Endothelial cell of umbilical vein (primary cell): ENCODE data around the gene PELI3. TPM values are rescaled to one million over a fixed set of nuclear protein-coding genes. Genes with fewer than 3 reads are reported as not detected.

Experiments used
- BruUV-seq: library from RNA; stranded (reverse); fragments of 400-500 nt; replicated peaks from 2 replicates; lab custom pipeline; 2021; lab: Mats Ljungman, UMichigan
- CTCF ChIA-PET: fragments of 300-600, 350-600 bp; sonication (Branson Sonifier 250); formaldehyde crosslinking; loops from one replicate; lab custom pipeline; 2021; ENCODE audit warnings: antibody characterized with exemption, inconsistent platforms; lab: Charles Lee
- POLR2A ChIA-PET: fragments of 300-600, 350-600 bp; sonication (Branson Sonifier 250); formaldehyde crosslinking; loops from one replicate; lab custom pipeline; 2021; ENCODE audit warnings: antibody characterized with exemption, inconsistent platforms; lab: Charles Lee
- DNase-seq: peaks from one replicate; pipeline ENCODE4 v3.0.0-alpha.2; 2011; ENCODE audit warnings: low read depth, low spot score
- FAIRE-seq: peaks from 2 replicates; lab custom pipeline; 2011; peaks lifted over from hg19 to GRCh38; lab: Jason Lieb, UNC
- H2AFZ ChIP-seq: 2 replicates; pipeline ENCODE4 v1.6.0; 2012; ENCODE audit warnings: low read depth, low read length, control low read depth, inconsistent platforms
- H3K27ac ChIP-seq: 2 replicates; pipeline ENCODE4 v1.5.1; 2011; ENCODE audit warnings: low read depth, mild to moderate bottlenecking, control low read depth, low read length, moderate library complexity; ENCODE audit not compliant: insufficient read depth
- H3K27me3 ChIP-seq, 2 experiments: 2 replicates each; pipeline versions ENCODE4 v1.6.0 to v1.6.1; 2011; ENCODE audit warnings: low read length in 2 of 2, mixed read lengths in 1 of 2; ENCODE audit not compliant: control insufficient read depth in 2 of 2, insufficient read depth in 2 of 2
- H3K36me3 ChIP-seq, 2 experiments: 2 replicates in 1 of 2; 3 replicates in 1 of 2; pipeline ENCODE4 v1.5.1; 2011; ENCODE audit warnings: low read length in 2 of 2, mild to moderate bottlenecking in 1 of 2, moderate library complexity in 1 of 2; ENCODE audit not compliant: control insufficient read depth in 2 of 2, insufficient read depth in 2 of 2; ENCODE audit errors: extremely low read depth in 1 of 2
- H3K4me1 ChIP-seq: 3 replicates; pipeline ENCODE4 v1.5.1; 2011; ENCODE audit warnings: mild to moderate bottlenecking, low read length; ENCODE audit not compliant: control insufficient read depth, insufficient read depth; ENCODE audit errors: extremely low read depth
- H3K4me2 ChIP-seq: 2 replicates; pipeline ENCODE4 v1.6.1; 2011; ENCODE audit warnings: low read length, control low read depth, mixed read lengths; ENCODE audit not compliant: insufficient read depth
- H3K4me3 ChIP-seq, 3 experiments: fragments of 200-600 bp in 1 of 3; sonication (generic), shearing (Covaris generic) in 1 of 3; replicated peaks in 1 of 3; 2 replicates each; pipeline ENCODE4 v1.5.1; 2011 to 2016; ENCODE audit warnings: control low read depth in 3 of 3, low read length in 3 of 3, mild to moderate bottlenecking in 2 of 3, inconsistent platforms in 1 of 3, low read depth in 1 of 3, moderate library complexity in 1 of 3; ENCODE audit not compliant: insufficient read depth in 1 of 3
- H3K79me2 ChIP-seq: 2 replicates; pipeline ENCODE4 v1.6.0; 2012; ENCODE audit warnings: low read length, inconsistent platforms; ENCODE audit not compliant: control insufficient read depth, insufficient read depth
- H3K9ac ChIP-seq: replicated peaks from 2 replicates; pipeline ENCODE3; 2011; ENCODE audit warnings: low read length, control low read depth; ENCODE audit not compliant: insufficient read depth; ENCODE audit errors: extremely low read depth
- H3K9me1 ChIP-seq: replicated peaks from 3 replicates; pipeline ENCODE4 v1.6.0; 2011; ENCODE audit warnings: mild to moderate bottlenecking, low read length; ENCODE audit not compliant: control insufficient read depth, insufficient read depth; ENCODE audit errors: extremely low read depth
- H3K9me3 ChIP-seq: replicated peaks from 2 replicates; pipeline ENCODE4 v1.5.1; 2012; ENCODE audit warnings: low read length, inconsistent platforms; ENCODE audit not compliant: control insufficient read depth, insufficient read depth
- H4K20me1 ChIP-seq: replicated peaks from 2 replicates; pipeline ENCODE3; 2011; ENCODE audit warnings: mild to moderate bottlenecking, low read length; ENCODE audit not compliant: control insufficient read depth, insufficient read depth; ENCODE audit errors: extremely low read depth
- CTCF ChIP-seq, 2 donors: IDR thresholded peaks; 1 replicate in 1 of 2; 2 replicates in 1 of 2; pipeline ENCODE4 v1.5.1; 2011; ENCODE audit warnings: low read length in 2 of 2, mild to moderate bottlenecking in 2 of 2, moderate library complexity in 2 of 2, control low read depth in 1 of 2, inconsistent platforms in 1 of 2, low read depth in 1 of 2; ENCODE audit not compliant: insufficient read depth in 1 of 2; ENCODE audit errors: extremely low read depth in 1 of 2
- EZH2 ChIP-seq: IDR thresholded peaks from 2 replicates; pipeline ENCODE4 v1.6.1; 2012; ENCODE audit warnings: borderline replicate concordance, low read depth, mild to moderate bottlenecking, moderate library complexity, low read length, inconsistent platforms; ENCODE audit not compliant: severe bottlenecking
- FOS ChIP-seq: IDR thresholded peaks from 2 replicates; pipeline ENCODE4 v1.6.1; 2011; ENCODE audit warnings: mild to moderate bottlenecking, low read length, moderate library complexity, borderline replicate concordance; ENCODE audit not compliant: insufficient read depth
- GATA2 ChIP-seq: IDR thresholded peaks from 2 replicates; pipeline ENCODE4 v1.7.0; 2011; ENCODE audit warnings: low read depth, mild to moderate bottlenecking, moderate library complexity, mixed read lengths, low read length; ENCODE audit not compliant: insufficient read length, insufficient read depth
- JUN ChIP-seq: IDR thresholded peaks from 2 replicates; pipeline ENCODE4 v1.6.1; 2011; ENCODE audit warnings: borderline replicate concordance, low read depth; ENCODE audit not compliant: insufficient read length, insufficient read depth
- MAX ChIP-seq: IDR thresholded peaks from 2 replicates; pipeline ENCODE4 v1.6.1; 2011; ENCODE audit not compliant: insufficient read depth, insufficient read length
- MYC ChIP-seq: IDR thresholded peaks from one replicate; pipeline ENCODE4 v1.6.1; 2011; ENCODE audit warnings: mild to moderate bottlenecking, low read depth, low read length
- POLR2A ChIP-seq: IDR thresholded peaks from 2 replicates; pipeline ENCODE4 v1.6.1; 2012; ENCODE audit warnings: low read depth, mild to moderate bottlenecking, control low read depth, low read length
- POLR2AphosphoS5 ChIP-seq: IDR thresholded peaks from 2 replicates; pipeline ENCODE4 v1.6.1; 2012; ENCODE audit warnings: low read depth, mild to moderate bottlenecking, control low read depth, low read length, moderate library complexity; ENCODE audit not compliant: insufficient read depth
- dilution Hi-C: fragments of 300-500 bp; cut with MboI; formaldehyde crosslinking; loops from one replicate; pipeline ENCODE4 v1.15.0; 2019; ENCODE audit warnings: low sequenced_read_pairs; ENCODE audit not compliant: extremely low pct_ligation_motif_present
- intact Hi-C: fragments of 100-400 bp; cut with micrococcal nuclease; formaldehyde crosslinking; loops from one replicate; pipeline ENCODE4 v1.10.0; 2022
- polyA plus RNA-seq, 4 experiments: library from polyadenylated mRNA; depleted of rRNA in 3 of 4; stranded (reverse) in 3 of 4; unstranded in 1 of 4; fragments of >200 nt; gene quantifications; 2 replicates each; pipeline versions ENCODE4 v1.2.1 to v1.2.3, GENCODE V29; 2011 to 2012; ENCODE audit warnings: missing spikeins in 1 of 4
- total RNA-seq: library from RNA; stranded (reverse); gene quantifications from 2 replicates; pipeline ENCODE4 v1.2.3, GENCODE V29; 2021

PELI3 gene
- total and polyA plus RNA-seq, 2 donors (not counting 3 experiments of a cell fraction or from before 2014, with no cell fraction given): 2.8 to 2.9 TPM

GRCh38 chr11:66509131-66509561 lies 42.4 kb downstream of the PELI3 start:
- Histone ChIP-seq H3K9me3 (no peaks in the 10 kb centered on the region), H3K27ac (no peak overlapping the region), H3K4me2 (no peak overlapping the region), H3K27me3 (no peaks in the 10 kb centered on the region), H3K4me3 (no peak overlapping the region), H3K9me1 (no peaks in the 10 kb centered on the region), H4K20me1 (no peaks in the 10 kb centered on the region), H2AFZ (no peak overlapping the region), H3K9ac (no peak overlapping the region), H3K36me3 (peaks cover 2 to 6% of the 10 kb centered on the region in 2 experiments), H3K4me1 (peaks cover 5% of the 10 kb centered on the region), H3K79me2 (peaks cover 4% of the 10 kb centered on the region)
- CTCF ChIA-PET: interaction anchor here (0.8 to 1.9 kb wide), 2 partner anchors 25 to 170 kb away, joined by 3 to 7 read pairs; no protein-coding TSS in a partner anchor
- dilution Hi-C loops (no loop called here), intact Hi-C loops (no loop called here)
- BruUV-seq: no TSS peak
- FAIRE-seq: no peak
- no peak for DNase-seq
- POLR2A ChIA-PET: no interaction called here
- no peak for TF ChIP-seq POLR2AphosphoS5
- no peak for TF ChIP-seq JUN
- no peak for TF ChIP-seq FOS

- H3K27me3 ChIP-seq: no peaks in the 10 kb centered on the region
- peaks cover 5% of the 10 kb centered on the region for H3K4me1 ChIP-seq
- intact Hi-C loops: loop anchor here (1.0 to 2.0 kb wide), 3 partner anchors 30 to 44 kb away; partner anchors contain the start of genes DPP3 and PELI3
- no peaks in the 10 kb centered on the region for H3K9me1 ChIP-seq
- H2AFZ ChIP-seq: peak within 1 kb of the TSS; percentile 97
- no peaks in the 10 kb centered on the region for H3K9me3 ChIP-seq
- H3K4me3 ChIP-seq: peak within 1 kb of the TSS; percentile 56 to 91 (median 89)
- POLR2A ChIA-PET: interaction anchor here (0.6 to 0.9 kb wide), 3 partner anchors 32 to 58 kb away, joined by 3 read pairs; partner anchors contain the start of gene ZDHHC24
- dilution Hi-C loops: no loop called here
- H4K20me1 ChIP-seq: no peaks in the 10 kb centered on the region
- peaks cover 0 to 8% of the 10 kb centered on the region in 2 experiments for H3K36me3 ChIP-seq
- BruUV-seq: no TSS peak
- TF ChIP-seq POLR2AphosphoS5: peak; percentile 92
- TF ChIP-seq GATA2: no peak
- TF ChIP-seq EZH2: no peak
- TF ChIP-seq CTCF (IDR thresholded peaks at IDR 0.05; ENCODE audit: extremely low read depth in 1 of 2, insufficient read depth in 1 of 2, low read depth in 1 of 2, low read length in 2 of 2): no peak
- TF ChIP-seq POLR2A: peak; percentile 82
- TF ChIP-seq FOS: no peak
- TF ChIP-seq MYC: no peak
- TF ChIP-seq MAX: peak; percentile 51
- DNase-seq: peak; percentile 84
- peak; percentile 80 for FAIRE-seq
- peak within 1 kb of the TSS; percentile 83 for H3K9ac ChIP-seq
- H3K79me2 ChIP-seq: peaks cover 4% of the 10 kb centered on the region
- peak within 1 kb of the TSS; percentile 69 for H3K4me2 ChIP-seq
- peak within 1 kb of the TSS; percentile 34 for H3K27ac ChIP-seq
- CTCF ChIA-PET: interaction anchor here (1.0 to 1.9 kb wide), 4 partner anchors 17 to 168 kb away, joined by 3 to 7 read pairs (median 3); partner anchors contain the start of gene PELI3
Observed at GRCh38 chr11:66510271-66510989, 43.7 kb downstream of the PELI3 start, which contains the start of gene BBS1. TSS of gene BBS1 (plus strand) at chr11:66510635. CDS start at chr11:66510660, 25 bp downstream.
